NCI-H510A treated with DMSO at 0.1 percent for 48 hours (cell line): Measurements from ENCODE around the gene REXO5.
"Not testable (repeated sequence)": the region's sequence is repeated elsewhere in the genome, so short reads cannot be mapped to it uniquely, and the experiment has no call there.

Experiments
- DNase-seq: peaks from one replicate; lab custom pipeline; 2025; lab: John Stamatoyannopoulos, UW

REXO5 gene

GRCh38 chr16:20803192-20803560 lies 3.2 kb upstream of the REXO5 start:
- no peak for DNase-seq

GRCh38 chr16:20803561-20804214 lies 2.6 kb upstream of the REXO5 start:
- no peak for DNase-seq

DNA sequence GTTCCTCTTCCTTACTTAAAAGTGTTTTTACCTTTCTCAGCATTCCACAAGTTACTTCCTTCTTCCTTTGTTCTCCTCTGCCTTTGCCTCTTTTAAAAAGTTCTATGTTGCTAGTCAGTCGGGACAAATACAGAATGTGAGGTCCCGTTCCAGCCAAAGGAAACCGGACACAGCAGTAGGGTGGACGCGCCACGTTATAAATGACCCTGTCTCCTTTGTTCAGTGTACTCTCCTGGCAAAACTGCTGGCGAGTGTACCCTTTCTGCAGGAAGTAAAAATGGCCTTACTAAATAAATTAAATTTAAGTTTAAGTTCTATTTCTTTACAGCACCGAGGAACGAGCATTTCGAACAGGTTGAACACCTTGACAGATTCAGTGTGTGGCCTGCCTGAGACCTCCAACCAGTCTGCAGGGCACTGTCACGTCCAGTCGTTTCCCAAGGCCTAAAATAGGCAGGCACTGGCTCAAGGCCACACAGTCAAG lies 601 bp upstream of the REXO5 start:
- DNase-seq = not testable (repeated sequence)

DNA sequence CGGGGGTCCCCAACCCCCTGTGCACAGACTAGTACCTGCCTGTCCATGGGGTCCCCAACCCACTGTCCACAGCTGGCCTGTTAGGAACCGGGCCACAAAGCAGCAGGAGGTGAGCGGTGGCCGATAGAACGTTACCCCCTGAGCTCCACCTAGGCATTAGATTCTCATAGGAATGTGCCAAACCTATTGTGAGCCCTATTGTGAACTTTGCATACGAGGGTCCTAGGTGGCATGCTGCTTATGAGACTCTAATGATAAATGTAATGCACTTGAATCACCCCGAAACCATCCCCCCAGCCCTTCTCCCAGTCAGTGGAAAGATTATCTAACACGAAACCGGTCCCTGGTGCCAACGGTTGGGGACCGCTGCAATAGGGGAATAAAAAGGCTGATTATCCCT lies 1.5 kb downstream of the REXO5 start:
- DNase-seq = no peak

DNA sequence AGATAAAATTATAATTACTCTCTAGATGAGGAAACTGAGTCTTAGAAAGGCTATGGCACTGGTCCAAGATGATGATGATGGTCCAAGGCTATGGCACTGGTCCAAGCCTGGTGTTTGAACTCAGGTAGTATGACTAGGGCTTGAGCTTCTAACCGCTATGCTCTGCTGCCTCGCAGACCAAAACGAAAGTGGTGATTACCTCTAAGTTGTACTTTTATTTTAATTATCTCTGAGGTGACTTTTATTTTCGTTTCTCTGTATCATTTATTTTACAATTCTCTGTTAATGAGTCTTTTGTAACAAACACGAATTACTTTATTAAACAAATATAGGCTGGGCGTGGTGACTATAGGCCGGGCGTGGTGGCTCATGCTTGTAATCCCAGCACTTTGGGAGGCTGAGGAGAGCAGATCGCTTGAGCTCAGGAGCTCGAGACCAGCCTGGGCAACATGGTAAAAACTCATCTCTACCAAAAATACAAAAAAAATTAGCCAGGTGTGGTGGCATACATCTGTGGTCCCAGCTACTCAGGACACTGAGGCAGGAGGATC lies 5.6 kb downstream of the REXO5 start:
- no peak for DNase-seq

DNA sequence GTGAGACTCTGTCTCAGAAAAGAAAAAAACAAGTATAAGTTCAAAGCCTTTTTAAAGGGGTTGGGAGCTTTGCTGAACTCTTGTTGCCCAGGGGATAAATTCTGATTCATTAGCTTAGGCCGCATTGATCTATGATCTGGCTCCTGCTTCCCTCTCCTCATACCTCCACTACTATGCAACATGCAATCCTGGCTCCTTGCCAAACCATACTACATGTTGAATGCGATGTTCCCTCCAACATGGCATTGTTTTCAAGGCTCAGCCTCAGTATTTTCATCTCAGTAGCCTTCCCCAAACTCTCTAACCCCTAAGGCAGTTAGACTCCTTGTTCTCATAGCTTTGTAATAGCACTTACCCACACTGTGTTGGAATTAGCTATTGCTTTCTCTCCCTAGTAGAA lies 6.2 kb downstream of the REXO5 start:
- DNase-seq = no peak

GRCh38 chr16:20814784-20815183 lies 8.5 kb downstream of the REXO5 start:
- no peak for DNase-seq

DNA sequence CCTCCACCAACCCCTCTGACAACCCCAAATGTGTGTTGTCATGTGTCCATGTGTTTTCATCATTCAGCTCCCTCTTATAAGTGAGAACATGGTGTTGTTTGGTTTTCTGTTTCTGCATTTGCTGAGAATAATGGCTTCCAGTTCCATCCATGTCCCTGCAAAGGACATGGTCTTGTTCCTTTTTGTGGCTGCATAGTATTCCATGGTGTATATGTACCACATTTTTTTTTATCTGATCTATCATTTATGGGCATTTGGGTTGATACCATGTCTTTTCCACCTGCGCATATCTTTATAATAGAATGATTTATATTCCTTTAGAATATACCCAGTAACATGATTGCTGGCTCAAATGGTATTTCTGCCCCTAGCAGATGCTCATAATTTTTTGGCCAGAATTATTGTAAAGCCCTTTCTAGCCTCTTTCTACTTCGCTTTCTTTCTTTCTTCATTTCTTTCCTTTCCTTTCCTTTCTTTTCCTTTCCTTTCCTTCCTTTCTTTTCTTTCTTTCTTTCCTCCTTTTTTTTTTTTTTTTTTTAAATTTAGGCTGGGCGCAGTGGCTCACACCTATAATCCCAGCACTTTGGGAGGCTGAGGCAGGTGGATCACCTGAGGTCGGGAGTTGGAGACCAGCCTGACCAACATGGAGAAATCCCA lies 12.7 kb downstream of the REXO5 start:
- no peak for DNase-seq

GRCh38 chr16:20821682-20822081 lies 15.4 kb downstream of the REXO5 start:
- no peak for DNase-seq

- DNase-seq = no peak
These were observed 16.4 kb downstream of the REXO5 start for GRCh38 chr16:20822521-20823325.

- no peak for DNase-seq
These were observed 19.8 kb downstream of the REXO5 start for GRCh38 chr16:20826039-20826566.

GRCh38 chr16:20829536-20829935 lies 23.2 kb downstream of the REXO5 start:
- no peak for DNase-seq

DNA sequence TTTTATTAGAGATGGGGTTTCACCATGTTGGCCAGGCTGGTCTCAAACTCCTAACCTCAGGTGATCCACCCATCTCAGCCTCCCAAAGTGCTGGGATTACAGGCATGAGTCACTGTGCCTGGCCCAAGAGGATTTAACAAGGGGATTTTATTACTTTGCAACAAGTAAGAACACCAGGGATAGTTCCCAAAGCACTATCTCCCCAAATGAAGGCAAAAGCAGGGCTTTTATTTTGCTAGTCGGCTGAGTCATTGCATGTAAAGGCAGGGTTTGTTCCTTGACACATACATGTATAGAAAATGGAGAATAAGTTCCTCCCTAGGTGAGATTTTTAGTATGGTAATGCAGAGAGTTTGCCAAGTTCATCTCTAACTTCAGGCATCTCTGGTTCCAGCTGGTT lies 24.0 kb downstream of the REXO5 start:
- no peak for DNase-seq

DNA sequence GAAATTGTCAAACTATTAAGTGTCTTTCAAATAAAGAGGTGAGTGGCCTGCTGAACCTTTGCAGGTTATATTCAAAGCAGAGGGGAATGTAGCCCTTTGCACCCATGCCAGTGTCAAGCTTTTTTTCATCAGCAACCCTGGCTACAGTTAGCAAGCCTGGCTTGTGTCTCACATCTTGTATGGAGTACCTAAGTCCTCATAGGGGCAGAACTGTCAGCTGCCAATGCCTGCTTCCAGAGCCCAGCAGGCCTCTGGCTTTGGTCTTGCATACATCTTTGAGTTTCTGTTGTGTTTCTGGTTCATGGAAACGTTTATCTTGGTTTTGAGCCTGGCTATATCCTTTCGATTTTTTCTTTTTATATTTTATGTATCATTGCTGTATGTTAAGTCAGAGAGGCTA lies 26.8 kb downstream of the REXO5 start:
- no peak for DNase-seq

- DNase-seq = no peak
These were observed 31.9 kb downstream of the REXO5 start for GRCh38 chr16:20838240-20838639.

DNA sequence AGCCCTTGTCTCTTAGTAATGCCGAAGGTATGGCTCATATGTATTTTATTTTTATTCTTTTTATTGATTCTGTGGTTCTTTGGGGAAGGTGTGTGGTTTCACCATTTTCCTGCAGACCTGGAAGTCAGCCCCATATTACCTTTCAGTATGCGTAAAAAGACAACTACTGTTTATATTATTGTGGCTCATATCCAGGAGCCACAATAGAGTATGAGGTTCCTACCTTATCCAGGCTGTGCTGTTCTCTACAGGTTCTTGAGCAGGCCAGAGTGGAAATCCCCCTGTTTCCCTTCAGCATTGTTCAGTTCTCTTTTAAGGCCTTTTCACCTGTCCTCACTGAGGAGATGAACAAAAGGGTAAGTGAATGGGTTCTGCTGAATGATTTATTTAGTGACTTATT lies 33.2 kb downstream of the REXO5 start:
- DNase-seq = no peak

GRCh38 chr16:20844054-20844453 lies 37.7 kb downstream of the REXO5 start:
- no peak for DNase-seq

GRCh38 chr16:20844588-20844987 lies 38.3 kb downstream of the REXO5 start:
- DNase-seq = no peak

GRCh38 chr16:20846030-20846429 lies 39.7 kb downstream of the REXO5 start:
- no peak for DNase-seq

DNA sequence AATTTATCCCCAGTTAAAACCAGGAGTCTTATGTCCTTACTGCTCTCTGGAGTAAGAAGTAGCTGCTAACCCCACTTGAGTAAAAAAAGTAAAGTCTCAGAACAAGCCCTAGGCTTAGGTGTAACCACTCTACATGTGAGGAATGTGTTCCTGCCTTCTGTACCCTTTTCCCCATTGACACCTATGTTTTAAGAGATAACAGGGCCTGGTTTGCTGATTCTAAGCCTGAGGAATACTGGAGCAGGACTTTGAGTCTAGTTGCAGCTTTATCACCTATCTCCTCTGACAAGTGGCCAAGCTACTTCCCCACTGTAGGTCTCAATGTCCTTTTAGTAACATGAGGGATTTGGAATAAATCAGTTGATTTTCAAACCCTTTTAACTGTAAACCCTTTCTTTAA lies 40.2 kb downstream of the REXO5 start:
- DNase-seq = no peak

GRCh38 chr16:20847550-20847949 lies 41.2 kb downstream of the REXO5 start:
- no peak for DNase-seq

DNA sequence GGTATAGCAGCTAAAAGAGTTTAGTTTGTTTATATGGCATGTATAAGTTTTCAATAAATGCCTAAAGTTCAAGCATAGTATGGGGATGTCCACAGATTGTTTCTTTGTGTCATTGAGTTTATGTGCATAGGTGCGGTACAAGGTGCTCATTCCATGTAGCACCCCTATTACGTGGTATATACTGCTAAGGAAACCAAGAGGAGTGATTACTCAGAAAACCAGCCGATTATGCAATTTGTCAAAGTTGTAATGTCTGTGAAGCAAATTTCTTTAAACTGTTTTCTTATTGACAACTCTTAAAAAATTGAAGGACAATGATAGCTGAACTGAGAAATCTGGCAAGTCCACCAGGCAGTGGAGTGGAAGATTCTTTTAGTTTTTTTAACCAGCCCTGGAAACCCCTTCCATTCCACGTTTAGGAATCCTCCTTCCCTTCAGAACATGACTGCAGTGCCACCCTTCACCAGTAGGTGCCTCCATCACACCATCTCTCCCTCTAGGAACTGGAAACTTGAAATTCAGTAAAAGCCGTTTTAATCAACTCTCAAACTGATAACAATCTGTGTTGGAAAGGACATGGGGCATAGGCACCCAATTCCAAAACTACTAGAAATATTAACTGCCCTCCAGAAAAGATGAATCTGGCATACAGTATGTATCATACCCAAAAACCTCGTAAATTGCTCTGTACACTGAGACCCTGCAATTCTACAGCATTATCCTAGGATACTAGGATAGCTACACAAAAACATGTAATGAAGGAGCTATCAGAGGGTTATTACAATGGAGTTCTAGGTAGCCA lies 43.5 kb downstream of the REXO5 start:
- DNase-seq = peak; percentile 67
